Measurements from ENCODE around the gene IKBKE.

The IKBKE gene

GRCh38 chr1:206541236-206541833 lies 71.1 kb downstream of the IKBKE start:
- ChIA-PET CTCF (interaction anchor here (0.6 to 6.5 kb wide), 9 partner anchors 10 to 126 kb away, joined by 3 to 94 read pairs (median 4); partner anchors contain the start of gene RASSF5), POLR2A (no interaction called here)
- H3K4me3 ChIP-seq (ENCODE audit: low read depth, low read length) = no peak overlapping the region
- no peaks in the 10 kb centered on the region for H3K9me3 ChIP-seq (ENCODE audit: control insufficient read depth, insufficient read depth, low read depth, low read length)
- no peaks in the 10 kb centered on the region for H3K4me1 ChIP-seq (ENCODE audit: control insufficient read depth, insufficient read depth, low read length)
- H3K36me3 ChIP-seq (ENCODE audit: control insufficient read depth in 2 of 2, insufficient read depth in 1 of 2, low read length in 2 of 2) = no peaks in the 10 kb centered on the region
- H3K27ac ChIP-seq (ENCODE audit: extremely low read depth, low read depth, low read length) = no peak overlapping the region
- no peak for TF ChIP-seq WT1 (tag by site-specific recombination; IDR thresholded peaks at IDR 0.05)
- TF ChIP-seq MYNN (tag by site-specific recombination; IDR thresholded peaks at IDR 0.05; ENCODE audit: borderline replicate concordance) = no peak
- TF ChIP-seq IKZF3 (tag by site-specific recombination; IDR thresholded peaks at IDR 0.05) = no peak
- TF ChIP-seq ZNF658 (tag by site-specific recombination; IDR thresholded peaks at IDR 0.05) = no peak
- no peak for TF ChIP-seq ZNF626 (tag by site-specific recombination; IDR thresholded peaks at IDR 0.05)
- no peak for TF ChIP-seq ZNF585B (tag by site-specific recombination; IDR thresholded peaks at IDR 0.05)
- no peak for TF ChIP-seq ZEB2 (tag by site-specific recombination; IDR thresholded peaks at IDR 0.05)
- TF ChIP-seq ZNF555 (tag by site-specific recombination; conservative IDR thresholded peaks at IDR 0.05) = no peak
- TF ChIP-seq REST (tag by site-specific recombination; IDR thresholded peaks at IDR 0.05) = no peak
- no peak for TF ChIP-seq ZNF274 (IDR thresholded peaks at IDR 0.05; ENCODE audit: low read length)
- TF ChIP-seq ZNF274 (tag by site-specific recombination; IDR thresholded peaks at IDR 0.05; ENCODE audit: borderline replicate concordance) = no peak
- TF ChIP-seq ZNF785 (tag by site-specific recombination; IDR thresholded peaks at IDR 0.05) = no peak
- no peak for TF ChIP-seq ZNF155 (tag by site-specific recombination; IDR thresholded peaks at IDR 0.05)
- TF ChIP-seq ZNF140 (tag by site-specific recombination; IDR thresholded peaks at IDR 0.05) = no peak
- TF ChIP-seq ZNF266 (tag by site-specific recombination; IDR thresholded peaks at IDR 0.05; ENCODE audit: low read depth) = no peak

GRCh38 chr1:206544562-206545257 lies 74.4 kb downstream of the IKBKE start:
- Histone ChIP-seq H3K4me1 (ENCODE audit: control insufficient read depth, insufficient read depth, low read length) (no peaks in the 10 kb centered on the region), H3K9me3 (ENCODE audit: control insufficient read depth, insufficient read depth, low read depth, low read length) (no peaks in the 10 kb centered on the region), H3K4me3 (ENCODE audit: low read depth, low read length) (no peak overlapping the region), H3K36me3 (ENCODE audit: control insufficient read depth in 2 of 2, insufficient read depth in 1 of 2, low read length in 2 of 2) (no peaks in the 10 kb centered on the region), H3K27ac (ENCODE audit: extremely low read depth, low read depth, low read length) (no peak overlapping the region)
- ChIA-PET POLR2A (no interaction called here), CTCF (interaction anchor here (0.6 to 6.5 kb wide), 49 partner anchors 8 to 823 kb away, joined by 3 to 94 read pairs (median 4); partner anchors contain the start of genes DYRK3 and RASSF5)
- peak; percentile 46; the same call in 1 of the 2 replicates for TF ChIP-seq ZBTB48 (tag by site-specific recombination; IDR thresholded peaks at IDR 0.05)
- TF ChIP-seq ZEB2 (tag by site-specific recombination; IDR thresholded peaks at IDR 0.05) = 0 out of 2 replicates have a peak, but pooled peaks have one; percentile 23
- peak; percentile 59; the same call in 1 of the 2 replicates for TF ChIP-seq SCRT2 (tag by site-specific recombination; IDR thresholded peaks at IDR 0.05)
- TF ChIP-seq SCRT1 (tag by site-specific recombination; IDR thresholded peaks at IDR 0.05; ENCODE audit: borderline replicate concordance) = peak; percentile 84
- TF ChIP-seq ZNF26 (tag by site-specific recombination; IDR thresholded peaks at IDR 0.05) = no peak
- no peak for TF ChIP-seq ATF2 (tag by site-specific recombination; IDR thresholded peaks at IDR 0.05; ENCODE audit: low read depth)
- peak; percentile 69 for TF ChIP-seq ZNF654 (tag by site-specific recombination; IDR thresholded peaks at IDR 0.05; ENCODE audit: low read depth)
- TF ChIP-seq CTCF (tag by site-specific recombination; IDR thresholded peaks at IDR 0.05) = peak; percentile 52; the same call in 1 of the 2 replicates
- TF ChIP-seq ZNF785 (tag by site-specific recombination; IDR thresholded peaks at IDR 0.05) = no peak
